CD14-positive monocyte (primary cell): ENCODE results near the gene LACRT. TPM values are rescaled to one million over a fixed set of nuclear protein-coding genes. Genes with fewer than 3 reads are reported as not detected.

Source experiments
- DNase-seq, 3 donors: peaks; one replicate each; pipeline ENCODE4 v3.0.0-alpha.2; 2011 to 2022
- H2AFZ ChIP-seq: 2 replicates; pipeline ENCODE4 v1.6.0; 2012; ENCODE audit warnings: mild to moderate bottlenecking, low read depth, low read length, inconsistent platforms; ENCODE audit not compliant: insufficient read depth, poor library complexity, severe bottlenecking
- H3K27ac ChIP-seq, 2 donors: 1 replicate in 1 of 2; 2 replicates in 1 of 2; pipeline ENCODE4 v1.5.1; 2012 to 2013; ENCODE audit warnings: low read length in 2 of 2, control low read depth in 1 of 2, inconsistent platforms in 1 of 2, low read depth in 1 of 2, mild to moderate bottlenecking in 1 of 2
- H3K27me3 ChIP-seq, 2 donors: one replicate each; pipeline versions ENCODE4 v1.6.0 to v1.6.1; 2011 to 2013; ENCODE audit warnings: low read length in 2 of 2; ENCODE audit not compliant: control insufficient read depth in 2 of 2, insufficient read depth in 2 of 2
- H3K36me3 ChIP-seq, 2 donors: replicated peaks in 1 of 2; 1 replicate in 1 of 2; 2 replicates in 1 of 2; pipeline versions ENCODE4 v1.5.1 to v1.6.1; 2012 to 2013; ENCODE audit warnings: low read length in 2 of 2, control low read depth in 1 of 2, inconsistent platforms in 1 of 2, mild to moderate bottlenecking in 1 of 2; ENCODE audit not compliant: insufficient read depth in 2 of 2, control insufficient read depth in 1 of 2
- H3K4me1 ChIP-seq, 2 donors: 1 replicate in 1 of 2; 2 replicates in 1 of 2; pipeline versions ENCODE4 v1.5.1 to v1.6.1; 2012 to 2013; ENCODE audit warnings: low read length in 2 of 2, control low read depth in 1 of 2, inconsistent platforms in 1 of 2, mild to moderate bottlenecking in 1 of 2, moderate library complexity in 1 of 2; ENCODE audit not compliant: insufficient read depth in 2 of 2, control insufficient read depth in 1 of 2
- H3K4me2 ChIP-seq: replicated peaks from 2 replicates; pipeline ENCODE3; 2012; ENCODE audit warnings: low read length, moderate library complexity, mild to moderate bottlenecking; ENCODE audit not compliant: poor library complexity, severe bottlenecking; ENCODE audit errors: extremely low read depth
- H3K4me3 ChIP-seq, 3 experiments: fragments of 200-600 bp in 1 of 3; sonication (generic) in 1 of 3; replicated peaks in 1 of 3; 1 replicate in 2 of 3; 2 replicates in 1 of 3; pipeline ENCODE4 v1.5.1; 2011 to 2013; ENCODE audit warnings: low read length in 3 of 3, mild to moderate bottlenecking in 3 of 3, control low read depth in 2 of 3, low read depth in 2 of 3, inconsistent platforms in 1 of 3, moderate library complexity in 1 of 3
- H3K79me2 ChIP-seq: 2 replicates; pipeline ENCODE4 v1.6.0; 2012; ENCODE audit warnings: mild to moderate bottlenecking, control low read depth, inconsistent platforms, low read length, moderate library complexity; ENCODE audit not compliant: insufficient read depth
- H3K9ac ChIP-seq: 2 replicates; pipeline ENCODE4 v1.6.0; 2017; ENCODE audit warnings: low read length, mild to moderate bottlenecking; ENCODE audit not compliant: insufficient read depth, poor library complexity, severe bottlenecking
- H3K9me3 ChIP-seq, 2 donors: replicated peaks in 1 of 2; 1 replicate in 1 of 2; 2 replicates in 1 of 2; pipeline versions ENCODE4 v1.5.1 to v1.6.1; 2012 to 2013; ENCODE audit warnings: low read length in 2 of 2, control low read depth in 1 of 2; ENCODE audit not compliant: control insufficient read depth in 1 of 2, insufficient read depth in 1 of 2
- H4K20me1 ChIP-seq: 2 replicates; pipeline ENCODE4 v1.6.0; 2012; ENCODE audit warnings: mild to moderate bottlenecking, low read length, control low read depth, moderate library complexity; ENCODE audit not compliant: insufficient read depth
- H3K27ac Mint-ChIP-seq, 7 donors: one replicate each; pipeline ENCODE4 v1.8.0; 2020; ENCODE audit warnings: mild to moderate bottlenecking in 7 of 7, mixed read lengths in 7 of 7, moderate library complexity in 6 of 7, inconsistent platforms in 2 of 7
- H3K27me3 Mint-ChIP-seq, 3 donors: one replicate each; pipeline ENCODE4 v1.8.0; 2021 to 2022; ENCODE audit warnings: low read depth in 3 of 3, mild to moderate bottlenecking in 3 of 3, mixed read lengths in 3 of 3, moderate library complexity in 3 of 3, inconsistent platforms in 1 of 3
- H3K36me3 Mint-ChIP-seq, 2 donors: one replicate each; pipeline ENCODE4 v1.8.0; 2020; ENCODE audit warnings: mixed read lengths in 2 of 2, inconsistent platforms in 1 of 2, mild to moderate bottlenecking in 1 of 2
- H3K4me1 Mint-ChIP-seq: one replicate; pipeline ENCODE4 v1.8.0; 2020; ENCODE audit warnings: mild to moderate bottlenecking, mixed read lengths
- H3K4me3 Mint-ChIP-seq, 2 donors: one replicate each; pipeline ENCODE4 v1.8.0; 2020; ENCODE audit warnings: mild to moderate bottlenecking in 2 of 2, mixed read lengths in 2 of 2, moderate library complexity in 1 of 2
- H3K9me3 Mint-ChIP-seq, 7 donors: one replicate each; pipeline ENCODE4 v1.8.0; 2020 to 2022; ENCODE audit warnings: mixed read lengths in 7 of 7, mild to moderate bottlenecking in 6 of 7, moderate library complexity in 6 of 7, inconsistent platforms in 2 of 7
- WGBS: methylation state at CpG from one replicate; pipeline ENCODE4 v1.1.5; 2013; ENCODE audit warnings: missing lambda C conversion rate; ENCODE audit not compliant: insufficient coverage; 5-methylcytosine and 5-hydroxymethylcytosine counted together
- intact Hi-C, 2 donors: fragments of 100-400 bp; cut with micrococcal nuclease; formaldehyde crosslinking; loops; one replicate each; pipeline versions ENCODE4 v1.15.0 to v1.15.1; 2023
- polyA plus RNA-seq, 3 donors: library from polyadenylated mRNA; depleted of rRNA in 1 of 3; unstranded in 2 of 3; stranded (reverse) in 1 of 3; fragments of 300-500 nt in 2 of 3; fragments of >200 nt in 1 of 3; fragmentation: Illumina TruSeq in 2 of 3; gene quantifications; 1 replicate in 2 of 3; 2 replicates in 1 of 3; pipeline ENCODE4 v1.2.3, GENCODE V29; 2012 to 2021
- TF ChIP-seq, protein P1 (sequence below): fragments of 200-600 bp; IDR thresholded peaks from one replicate; pipeline ENCODE4 v1.8.0; 2022; ENCODE audit warnings: antibody characterized with exemption, mild to moderate bottlenecking

The LACRT gene
- polyA plus RNA-seq, 3 donors, result not detected

DNA sequence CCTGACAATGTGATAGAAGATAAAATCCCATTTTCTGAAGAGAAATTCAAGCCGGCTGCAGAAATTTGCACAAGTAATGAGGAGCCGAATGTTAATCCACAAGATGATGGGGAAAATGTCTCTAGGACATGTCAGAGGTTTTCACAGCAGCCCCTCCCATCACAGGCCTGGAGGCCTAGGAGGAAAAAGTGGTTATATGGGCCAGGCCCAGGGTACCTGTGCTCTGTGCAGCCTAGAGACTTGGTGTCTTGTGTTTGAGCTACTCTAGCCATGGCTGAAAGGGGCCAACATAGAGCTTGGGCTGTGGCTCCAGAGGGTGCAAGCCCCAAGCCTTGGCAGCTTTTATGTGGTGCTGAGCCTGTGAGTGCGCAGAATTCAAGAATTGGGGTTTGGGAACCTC, 7.4 kb downstream of the LACRT start:
- Histone ChIP-seq H3K4me3 (no peak overlapping the region), H3K4me1 (no peaks in the 10 kb centered on the region), H3K9me3 (peaks cover 7 to 13% of the 10 kb centered on the region in 2 donors), H3K27ac (no peak overlapping the region), H2AFZ (no peak overlapping the region), H3K9ac (no peak overlapping the region), H3K36me3 (no peaks in the 10 kb centered on the region), H3K4me2 (no peak overlapping the region), H3K27me3 (peaks cover 0 to 4% of the 10 kb centered on the region in 2 donors), H4K20me1 (no peaks in the 10 kb centered on the region), H3K79me2 (no peaks in the 10 kb centered on the region)
- peaks cover 11 to 33% (median 20%) of the 10 kb centered on the region in 7 donors for H3K9me3 Mint-ChIP-seq
- peaks cover 9 to 13% (median 9%) of the 10 kb centered on the region in 3 donors for H3K27me3 Mint-ChIP-seq
- TF ChIP-seq, protein P1, sequence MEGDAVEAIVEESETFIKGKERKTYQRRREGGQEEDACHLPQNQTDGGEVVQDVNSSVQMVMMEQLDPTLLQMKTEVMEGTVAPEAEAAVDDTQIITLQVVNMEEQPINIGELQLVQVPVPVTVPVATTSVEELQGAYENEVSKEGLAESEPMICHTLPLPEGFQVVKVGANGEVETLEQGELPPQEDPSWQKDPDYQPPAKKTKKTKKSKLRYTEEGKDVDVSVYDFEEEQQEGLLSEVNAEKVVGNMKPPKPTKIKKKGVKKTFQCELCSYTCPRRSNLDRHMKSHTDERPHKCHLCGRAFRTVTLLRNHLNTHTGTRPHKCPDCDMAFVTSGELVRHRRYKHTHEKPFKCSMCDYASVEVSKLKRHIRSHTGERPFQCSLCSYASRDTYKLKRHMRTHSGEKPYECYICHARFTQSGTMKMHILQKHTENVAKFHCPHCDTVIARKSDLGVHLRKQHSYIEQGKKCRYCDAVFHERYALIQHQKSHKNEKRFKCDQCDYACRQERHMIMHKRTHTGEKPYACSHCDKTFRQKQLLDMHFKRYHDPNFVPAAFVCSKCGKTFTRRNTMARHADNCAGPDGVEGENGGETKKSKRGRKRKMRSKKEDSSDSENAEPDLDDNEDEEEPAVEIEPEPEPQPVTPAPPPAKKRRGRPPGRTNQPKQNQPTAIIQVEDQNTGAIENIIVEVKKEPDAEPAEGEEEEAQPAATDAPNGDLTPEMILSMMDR, result no peak
- intact Hi-C loops, result no loop called here
- no peak for DNase-seq
- H3K27ac Mint-ChIP-seq, result no peak overlapping the region
- no peak overlapping the region for H3K4me3 Mint-ChIP-seq
- WGBS, result 100% methylated on average over 3 of the region's 3 CpGs
- peaks cover 2% of the 10 kb centered on the region for H3K4me1 Mint-ChIP-seq
- peaks cover 0 to 2% of the 10 kb centered on the region in 2 donors for H3K36me3 Mint-ChIP-seq

DNA sequence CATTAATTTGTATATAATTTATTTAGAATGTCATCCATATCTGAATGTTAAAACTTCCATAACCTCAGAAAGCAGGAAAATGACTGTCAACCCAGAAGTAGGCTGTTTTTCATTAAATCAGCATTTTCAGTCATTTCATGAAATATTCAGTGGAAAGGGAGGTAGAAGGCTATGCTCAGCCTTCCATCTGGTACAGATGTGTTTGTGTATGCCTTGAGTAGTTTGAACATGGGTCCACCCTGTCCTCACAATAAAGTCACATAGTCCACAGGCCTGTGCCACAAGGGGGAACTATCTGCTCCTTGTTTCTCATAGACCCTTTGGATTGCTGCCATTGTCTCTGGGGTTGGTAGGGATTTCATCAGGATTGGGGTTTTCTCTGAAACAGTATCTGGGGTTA, 9.1 kb downstream of the LACRT start:
- peaks cover 7 to 13% of the 10 kb centered on the region in 2 donors for H3K9me3 ChIP-seq
- Mint-ChIP-seq H3K4me1 (peaks cover 2% of the 10 kb centered on the region), H3K4me3 (no peak overlapping the region), H3K9me3 (peaks cover 11 to 33% (median 20%) of the 10 kb centered on the region in 7 donors), H3K36me3 (peaks cover 0 to 2% of the 10 kb centered on the region in 2 donors), H3K27ac (no peak overlapping the region), H3K27me3 (peaks cover 10 to 11% (median 11%) of the 10 kb centered on the region in 3 donors)
- intact Hi-C loops, result no loop called here
- H3K4me2 ChIP-seq, result no peak overlapping the region
- no peaks in the 10 kb centered on the region for H4K20me1 ChIP-seq
- H3K27ac ChIP-seq, result no peak overlapping the region
- no peaks in the 10 kb centered on the region for H3K4me1 ChIP-seq
- H3K36me3 ChIP-seq, result no peaks in the 10 kb centered on the region
- H3K27me3 ChIP-seq, result peaks cover 0 to 7% of the 10 kb centered on the region in 2 donors
- no peak overlapping the region for H2AFZ ChIP-seq
- DNase-seq, result no peak
- H3K79me2 ChIP-seq, result no peaks in the 10 kb centered on the region
- no peak overlapping the region for H3K9ac ChIP-seq
- no peak overlapping the region for H3K4me3 ChIP-seq
- TF ChIP-seq, protein P1, result no peak
